Measurements from ENCODE around the gene RCAN3.

RCAN3 gene

DNA sequence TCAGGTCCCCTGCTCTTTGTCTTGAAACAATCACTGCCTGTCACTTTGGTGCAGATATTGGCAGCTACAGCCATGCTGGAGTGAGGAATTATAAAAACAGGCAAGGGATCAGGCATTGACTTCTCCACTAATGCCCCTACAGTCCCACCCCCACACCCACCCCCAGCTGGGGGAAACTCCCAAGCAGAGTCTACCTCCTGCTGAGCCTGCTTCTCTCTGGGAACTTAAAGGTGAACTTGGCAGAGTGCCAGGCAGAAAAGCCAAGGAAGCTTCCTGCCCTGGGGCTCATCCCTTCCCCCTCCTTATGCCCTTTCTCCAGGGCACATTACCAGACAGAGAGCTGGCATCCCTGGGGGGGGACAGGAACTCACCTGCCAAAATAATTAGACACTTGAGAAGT, 60.0 kb downstream of the RCAN3 start (continued):
- TF ChIP-seq, protein P1, sequence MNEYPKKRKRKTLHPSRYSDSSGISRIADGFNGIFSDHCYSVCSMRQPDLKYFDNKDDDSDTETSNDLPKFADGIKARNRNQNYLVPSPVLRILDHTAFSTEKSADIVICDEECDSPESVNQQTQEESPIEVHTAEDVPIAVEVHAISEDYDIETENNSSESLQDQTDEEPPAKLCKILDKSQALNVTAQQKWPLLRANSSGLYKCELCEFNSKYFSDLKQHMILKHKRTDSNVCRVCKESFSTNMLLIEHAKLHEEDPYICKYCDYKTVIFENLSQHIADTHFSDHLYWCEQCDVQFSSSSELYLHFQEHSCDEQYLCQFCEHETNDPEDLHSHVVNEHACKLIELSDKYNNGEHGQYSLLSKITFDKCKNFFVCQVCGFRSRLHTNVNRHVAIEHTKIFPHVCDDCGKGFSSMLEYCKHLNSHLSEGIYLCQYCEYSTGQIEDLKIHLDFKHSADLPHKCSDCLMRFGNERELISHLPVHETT (tag by site-specific recombination; IDR thresholded peaks at IDR 0.05), result no peak
- TF ChIP-seq ZNF704 (tag by site-specific recombination; IDR thresholded peaks at IDR 0.05), result no peak
- no peak for TF ChIP-seq ZNF548 (tag by site-specific recombination; IDR thresholded peaks at IDR 0.05)
- no peak for TF ChIP-seq ZNF785 (tag by site-specific recombination; IDR thresholded peaks at IDR 0.05)
- TF ChIP-seq GLIS2 (tag by site-specific recombination; IDR thresholded peaks at IDR 0.05), result no peak
- TF ChIP-seq ZBTB26 (tag by site-specific recombination; optimal IDR thresholded peaks at IDR 0.05), result no peak
- no peak for TF ChIP-seq ZNF530 (tag by site-specific recombination; IDR thresholded peaks at IDR 0.05; ENCODE audit: low read depth)
- TF ChIP-seq ZNF664 (tag by site-specific recombination; IDR thresholded peaks at IDR 0.05), result no peak
- TF ChIP-seq, protein P2, sequence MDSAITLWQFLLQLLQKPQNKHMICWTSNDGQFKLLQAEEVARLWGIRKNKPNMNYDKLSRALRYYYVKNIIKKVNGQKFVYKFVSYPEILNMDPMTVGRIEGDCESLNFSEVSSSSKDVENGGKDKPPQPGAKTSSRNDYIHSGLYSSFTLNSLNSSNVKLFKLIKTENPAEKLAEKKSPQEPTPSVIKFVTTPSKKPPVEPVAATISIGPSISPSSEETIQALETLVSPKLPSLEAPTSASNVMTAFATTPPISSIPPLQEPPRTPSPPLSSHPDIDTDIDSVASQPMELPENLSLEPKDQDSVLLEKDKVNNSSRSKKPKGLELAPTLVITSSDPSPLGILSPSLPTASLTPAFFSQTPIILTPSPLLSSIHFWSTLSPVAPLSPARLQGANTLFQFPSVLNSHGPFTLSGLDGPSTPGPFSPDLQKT (IDR thresholded peaks at IDR 0.05; ENCODE audit: borderline replicate concordance, low read depth, low read length), result no peak
- 0 out of 2 replicates have a peak, but pooled peaks have one; percentile 19 for TF ChIP-seq PRDM6 (tag by site-specific recombination; IDR thresholded peaks at IDR 0.05)
- TF ChIP-seq ZNF24 (tag by site-specific recombination; IDR thresholded peaks at IDR 0.05), result no peak
- TF ChIP-seq ZNF555 (tag by site-specific recombination; conservative IDR thresholded peaks at IDR 0.05), result no peak
- no peak for TF ChIP-seq ZNF354C (tag by site-specific recombination; IDR thresholded peaks at IDR 0.05; ENCODE audit: borderline replicate concordance, low read depth)
- TF ChIP-seq, protein P3, sequence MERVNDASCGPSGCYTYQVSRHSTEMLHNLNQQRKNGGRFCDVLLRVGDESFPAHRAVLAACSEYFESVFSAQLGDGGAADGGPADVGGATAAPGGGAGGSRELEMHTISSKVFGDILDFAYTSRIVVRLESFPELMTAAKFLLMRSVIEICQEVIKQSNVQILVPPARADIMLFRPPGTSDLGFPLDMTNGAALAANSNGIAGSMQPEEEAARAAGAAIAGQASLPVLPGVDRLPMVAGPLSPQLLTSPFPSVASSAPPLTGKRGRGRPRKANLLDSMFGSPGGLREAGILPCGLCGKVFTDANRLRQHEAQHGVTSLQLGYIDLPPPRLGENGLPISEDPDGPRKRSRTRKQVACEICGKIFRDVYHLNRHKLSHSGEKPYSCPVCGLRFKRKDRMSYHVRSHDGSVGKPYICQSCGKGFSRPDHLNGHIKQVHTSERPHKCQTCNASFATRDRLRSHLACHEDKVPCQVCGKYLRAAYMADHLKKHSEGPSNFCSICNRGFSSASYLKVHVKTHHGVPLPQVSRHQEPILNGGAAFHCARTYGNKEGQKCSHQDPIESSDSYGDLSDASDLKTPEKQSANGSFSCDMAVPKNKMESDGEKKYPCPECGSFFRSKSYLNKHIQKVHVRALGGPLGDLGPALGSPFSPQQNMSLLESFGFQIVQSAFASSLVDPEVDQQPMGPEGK (tag by site-specific recombination; IDR thresholded peaks at IDR 0.05), result peak; percentile 62
- TF ChIP-seq GLIS1 (tag by site-specific recombination; IDR thresholded peaks at IDR 0.05), result peak; percentile 99
- TF ChIP-seq ZBTB7A (tag by site-specific recombination; IDR thresholded peaks at IDR 0.05; ENCODE audit: low read depth), result no peak
- no peak for TF ChIP-seq SP3 (tag by site-specific recombination; IDR thresholded peaks at IDR 0.05)
- TF ChIP-seq ZNF362 (tag by site-specific recombination; IDR thresholded peaks at IDR 0.05), result no peak
- TF ChIP-seq, protein P4, sequence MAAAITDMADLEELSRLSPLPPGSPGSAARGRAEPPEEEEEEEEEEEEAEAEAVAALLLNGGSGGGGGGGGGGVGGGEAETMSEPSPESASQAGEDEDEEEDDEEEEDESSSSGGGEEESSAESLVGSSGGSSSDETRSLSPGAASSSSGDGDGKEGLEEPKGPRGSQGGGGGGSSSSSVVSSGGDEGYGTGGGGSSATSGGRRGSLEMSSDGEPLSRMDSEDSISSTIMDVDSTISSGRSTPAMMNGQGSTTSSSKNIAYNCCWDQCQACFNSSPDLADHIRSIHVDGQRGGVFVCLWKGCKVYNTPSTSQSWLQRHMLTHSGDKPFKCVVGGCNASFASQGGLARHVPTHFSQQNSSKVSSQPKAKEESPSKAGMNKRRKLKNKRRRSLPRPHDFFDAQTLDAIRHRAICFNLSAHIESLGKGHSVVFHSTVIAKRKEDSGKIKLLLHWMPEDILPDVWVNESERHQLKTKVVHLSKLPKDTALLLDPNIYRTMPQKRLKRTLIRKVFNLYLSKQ (tag by site-specific recombination; IDR thresholded peaks at IDR 0.05; ENCODE audit: borderline replicate concordance), result no peak
- no peak for TF ChIP-seq ZNF133 (tag by site-specific recombination; IDR thresholded peaks at IDR 0.05)
- TF ChIP-seq KLF1 (tag by site-specific recombination; IDR thresholded peaks at IDR 0.05), result peak; percentile 16; the same call in 1 of the 2 replicates
- TF ChIP-seq OSR2 (tag by site-specific recombination; IDR thresholded peaks at IDR 0.05), result peak; percentile 20; the same call in 1 of the 2 replicates
- peak; percentile 36; the same call in 1 of the 2 replicates for TF ChIP-seq ZBTB44 (tag by site-specific recombination; IDR thresholded peaks at IDR 0.05)
- no peak for TF ChIP-seq ZNF37A (tag by site-specific recombination; IDR thresholded peaks at IDR 0.05)
- no peak for TF ChIP-seq ZNF114 (tag by site-specific recombination; IDR thresholded peaks at IDR 0.05)
- no peak for TF ChIP-seq BCL11B (tag by site-specific recombination; IDR thresholded peaks at IDR 0.05; ENCODE audit: low read depth)
- no peak for TF ChIP-seq ZNF510 (tag by site-specific recombination; IDR thresholded peaks at IDR 0.05; ENCODE audit: insufficient replicate concordance)
- 0 out of 2 replicates have a peak, but pooled peaks have one; percentile 24 for TF ChIP-seq ZNF624 (tag by site-specific recombination; IDR thresholded peaks at IDR 0.05)

Measured in HEK293 (cell line).